ENCODE measurements around the gene DDRGK1.

Gene DDRGK1

DNA sequence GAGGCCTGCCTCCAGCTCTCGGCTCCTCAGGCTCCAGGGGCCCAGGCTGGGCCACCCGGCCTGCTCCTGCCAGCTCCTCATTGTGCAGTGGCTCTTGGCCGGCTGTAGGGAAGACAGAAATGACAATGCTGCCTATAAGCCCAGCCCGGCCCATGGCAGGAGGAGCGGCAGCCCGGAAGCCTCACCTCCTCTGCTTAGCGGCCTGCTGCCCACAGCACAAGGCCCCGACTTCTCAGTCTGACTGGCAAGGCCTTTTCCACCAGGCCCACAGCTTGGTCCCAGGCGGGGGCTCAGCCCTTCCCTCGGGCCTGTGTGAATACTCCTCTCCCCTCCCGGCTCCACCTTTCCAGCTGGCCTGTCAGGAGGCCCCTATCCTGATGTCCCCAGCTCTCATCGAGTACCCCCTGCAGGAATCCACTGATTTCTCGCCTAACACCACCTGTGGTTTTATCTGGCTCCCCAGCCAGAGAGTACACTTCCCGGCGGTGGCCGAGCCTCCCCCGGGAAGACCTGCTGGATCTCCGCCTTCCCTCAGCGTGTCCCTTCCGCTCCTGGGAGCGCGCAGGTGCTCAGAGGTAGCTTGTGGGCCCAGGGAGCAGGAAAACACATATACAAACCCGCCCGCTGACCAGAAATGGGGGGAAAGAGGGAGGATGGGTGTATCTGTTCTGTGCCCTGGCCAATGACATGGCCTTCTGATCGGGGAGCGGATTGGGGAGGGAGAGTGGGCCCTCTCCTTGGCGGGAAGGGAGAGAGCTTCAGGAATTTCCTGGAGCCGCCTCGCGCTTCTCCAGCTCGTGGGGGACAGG lies 963 bp downstream of the DDRGK1 start:
- Mint-ChIP-seq H3K27me3 (ENCODE audit: low read depth) (no peaks in the 10 kb centered on the region), H3K9me3 (no peaks in the 10 kb centered on the region), H3K4me1 (peaks cover 11% of the 10 kb centered on the region), H3K27ac (peak overlapping the region; percentile 91 to 96 (median 92)), H3K36me3 (ENCODE audit: low read depth) (peaks cover 25% of the 10 kb centered on the region), H3K4me3 (peak overlapping the region; percentile 94 to 97 (median 97))
- TF ChIP-seq, protein P1, sequence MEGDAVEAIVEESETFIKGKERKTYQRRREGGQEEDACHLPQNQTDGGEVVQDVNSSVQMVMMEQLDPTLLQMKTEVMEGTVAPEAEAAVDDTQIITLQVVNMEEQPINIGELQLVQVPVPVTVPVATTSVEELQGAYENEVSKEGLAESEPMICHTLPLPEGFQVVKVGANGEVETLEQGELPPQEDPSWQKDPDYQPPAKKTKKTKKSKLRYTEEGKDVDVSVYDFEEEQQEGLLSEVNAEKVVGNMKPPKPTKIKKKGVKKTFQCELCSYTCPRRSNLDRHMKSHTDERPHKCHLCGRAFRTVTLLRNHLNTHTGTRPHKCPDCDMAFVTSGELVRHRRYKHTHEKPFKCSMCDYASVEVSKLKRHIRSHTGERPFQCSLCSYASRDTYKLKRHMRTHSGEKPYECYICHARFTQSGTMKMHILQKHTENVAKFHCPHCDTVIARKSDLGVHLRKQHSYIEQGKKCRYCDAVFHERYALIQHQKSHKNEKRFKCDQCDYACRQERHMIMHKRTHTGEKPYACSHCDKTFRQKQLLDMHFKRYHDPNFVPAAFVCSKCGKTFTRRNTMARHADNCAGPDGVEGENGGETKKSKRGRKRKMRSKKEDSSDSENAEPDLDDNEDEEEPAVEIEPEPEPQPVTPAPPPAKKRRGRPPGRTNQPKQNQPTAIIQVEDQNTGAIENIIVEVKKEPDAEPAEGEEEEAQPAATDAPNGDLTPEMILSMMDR (IDR thresholded peaks at IDR 0.05; ENCODE audit: unreplicated experiment in 3 of 3): no peak

DNA sequence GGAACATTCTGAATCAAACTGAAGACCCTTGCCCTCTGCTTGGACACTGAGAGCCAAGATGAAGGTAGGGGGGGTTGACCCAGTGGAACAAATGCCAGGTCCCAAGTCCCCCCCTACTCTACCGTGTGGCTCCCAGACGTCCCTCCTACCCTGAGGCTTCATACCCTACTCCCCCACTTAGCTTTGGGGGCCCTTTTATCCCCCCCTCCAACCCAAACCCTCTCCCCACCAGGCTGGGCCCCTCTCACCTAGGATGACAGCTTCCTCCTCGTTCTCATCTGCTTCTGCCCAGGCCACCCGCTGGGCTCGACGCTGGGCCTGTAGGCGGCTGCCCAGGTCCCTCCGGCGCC lies 1.5 kb downstream of the DDRGK1 start:
- Mint-ChIP-seq H3K27me3 (ENCODE audit: low read depth) (no peaks in the 10 kb centered on the region), H3K9me3 (no peaks in the 10 kb centered on the region), H3K4me3 (peak overlapping the region; percentile 60 to 97 (median 63)), H3K36me3 (ENCODE audit: low read depth) (peaks cover 26% of the 10 kb centered on the region), H3K4me1 (peaks cover 10% of the 10 kb centered on the region), H3K27ac (no peak overlapping the region)
- TF ChIP-seq, protein P1 (IDR thresholded peaks at IDR 0.05; ENCODE audit: unreplicated experiment in 3 of 3): no peak

DNA sequence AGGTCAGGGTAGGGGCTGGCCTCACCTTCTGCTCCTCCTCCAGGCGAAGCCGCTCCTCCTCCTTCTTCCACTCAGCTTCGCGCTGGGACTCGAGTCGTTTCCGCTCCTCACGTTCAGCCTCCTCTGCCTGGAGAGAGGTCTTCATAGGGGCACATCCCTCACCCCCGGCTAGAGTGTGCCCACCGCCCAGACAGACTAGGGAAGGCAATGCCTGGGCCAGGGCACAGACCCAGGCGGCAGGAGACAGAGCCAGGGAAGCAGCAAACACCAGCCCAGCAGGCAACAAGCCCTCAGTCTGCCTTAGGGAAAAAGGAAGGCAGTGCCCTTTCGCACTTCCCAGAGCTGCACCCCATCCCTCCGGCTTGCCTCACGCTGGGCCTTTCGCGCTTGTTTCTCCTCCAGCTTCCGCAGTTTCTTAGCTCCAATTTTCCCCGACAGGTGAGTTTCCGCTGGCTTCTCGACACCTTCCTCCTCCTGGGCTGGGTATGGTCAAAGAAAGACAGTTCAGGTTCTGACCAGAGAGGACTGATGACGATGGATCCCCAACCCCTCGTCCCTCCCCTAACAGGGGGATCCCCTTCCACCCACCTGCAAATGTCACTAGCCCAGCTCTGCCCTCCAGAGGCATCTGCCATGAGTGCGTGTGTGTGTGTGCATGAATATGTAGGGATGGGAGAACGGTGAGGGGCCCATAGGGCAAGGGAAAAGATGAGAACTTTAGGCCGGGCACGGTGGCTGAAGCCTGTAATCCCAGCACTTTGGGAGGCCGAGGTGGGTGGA lies 4.3 kb downstream of the DDRGK1 start:
- no peak overlapping the region for H3K4me3 Mint-ChIP-seq
- H3K9me3 Mint-ChIP-seq: no peaks in the 10 kb centered on the region
- peaks cover 10% of the 10 kb centered on the region for H3K4me1 Mint-ChIP-seq

DNA sequence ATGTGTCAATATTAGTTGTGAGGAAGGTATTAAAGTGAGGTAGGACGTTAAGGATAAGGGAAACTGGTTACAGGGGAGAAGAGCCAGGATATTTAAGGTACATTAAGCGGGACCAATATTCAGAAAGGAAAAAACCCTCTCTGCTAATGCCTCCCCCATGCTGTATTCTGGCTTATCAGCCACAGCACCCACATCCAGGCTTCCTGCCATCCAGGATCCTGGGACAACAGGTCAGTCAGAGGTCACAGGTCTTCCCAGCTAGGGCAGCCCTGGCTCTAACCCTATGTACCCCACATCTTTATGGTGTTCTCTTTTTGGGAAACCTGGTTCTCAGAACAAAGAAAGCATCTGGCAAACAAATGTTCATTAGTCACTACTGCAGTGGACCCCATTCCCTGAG lies 5.3 kb downstream of the DDRGK1 start:
- no peaks in the 10 kb centered on the region for H3K27me3 Mint-ChIP-seq (ENCODE audit: low read depth)
- peak overlapping the region in 1 of 3 experiments; percentile 36 for H3K27ac Mint-ChIP-seq

More for the DNA sequence above, 4.3 kb downstream of the DDRGK1 start:
- TF ChIP-seq, protein P1 (IDR thresholded peaks at IDR 0.05; ENCODE audit: unreplicated experiment in 3 of 3): no peak
- no peaks in the 10 kb centered on the region for H3K27me3 Mint-ChIP-seq (ENCODE audit: low read depth)
- H3K36me3 Mint-ChIP-seq (ENCODE audit: low read depth): peaks cover 43% of the 10 kb centered on the region
- H3K27ac Mint-ChIP-seq: no peak overlapping the region

DNA sequence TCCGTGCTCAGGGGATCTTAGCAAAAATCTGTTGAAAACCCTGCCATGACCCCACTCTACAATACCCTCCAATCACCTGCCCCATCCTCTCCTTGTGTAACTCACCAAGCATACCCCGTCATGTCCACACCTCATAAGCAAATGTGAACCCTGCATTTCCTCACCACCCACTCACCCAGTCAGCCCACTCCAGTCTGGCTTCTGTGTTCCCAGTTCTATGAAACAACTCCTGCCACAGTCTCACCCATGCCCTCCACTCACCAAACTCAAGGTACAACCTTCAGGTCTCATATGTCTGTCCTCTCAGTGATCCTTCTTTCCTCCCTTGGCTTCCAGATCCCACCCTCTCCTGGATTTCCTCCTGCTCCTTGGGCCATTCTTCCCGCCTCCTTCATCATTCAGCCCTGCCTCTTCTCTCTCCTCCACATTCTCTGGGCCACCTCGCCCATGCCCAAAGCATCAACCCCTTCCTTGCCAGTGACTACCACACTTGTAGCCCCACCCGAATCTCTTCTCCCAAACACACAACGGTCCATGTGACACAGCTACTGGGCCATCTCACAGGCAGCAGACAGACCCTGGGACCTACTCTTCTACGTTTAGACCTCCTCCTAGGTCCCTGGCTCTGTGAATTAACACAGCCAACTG lies 8.8 kb downstream of the DDRGK1 start:
- Mint-ChIP-seq H3K4me3 (no peak overlapping the region), H3K27me3 (ENCODE audit: low read depth) (no peaks in the 10 kb centered on the region), H3K4me1 (no peaks in the 10 kb centered on the region), H3K9me3 (no peaks in the 10 kb centered on the region), H3K36me3 (ENCODE audit: low read depth) (peaks cover 63% of the 10 kb centered on the region), H3K27ac (no peak overlapping the region)
- TF ChIP-seq, protein P1 (IDR thresholded peaks at IDR 0.05; ENCODE audit: unreplicated experiment in 3 of 3): no peak

More for the DNA sequence above, 5.3 kb downstream of the DDRGK1 start:
- Mint-ChIP-seq H3K4me3 (peak overlapping the region; percentile 42 to 67 (median 61)), H3K9me3 (no peaks in the 10 kb centered on the region), H3K4me1 (peaks cover 5% of the 10 kb centered on the region), H3K36me3 (ENCODE audit: low read depth) (peaks cover 44% of the 10 kb centered on the region)
- TF ChIP-seq, protein P1 (IDR thresholded peaks at IDR 0.05; ENCODE audit: unreplicated experiment in 3 of 3): no peak
